ENCODE measurements around the gene IL23R.

DNA sequence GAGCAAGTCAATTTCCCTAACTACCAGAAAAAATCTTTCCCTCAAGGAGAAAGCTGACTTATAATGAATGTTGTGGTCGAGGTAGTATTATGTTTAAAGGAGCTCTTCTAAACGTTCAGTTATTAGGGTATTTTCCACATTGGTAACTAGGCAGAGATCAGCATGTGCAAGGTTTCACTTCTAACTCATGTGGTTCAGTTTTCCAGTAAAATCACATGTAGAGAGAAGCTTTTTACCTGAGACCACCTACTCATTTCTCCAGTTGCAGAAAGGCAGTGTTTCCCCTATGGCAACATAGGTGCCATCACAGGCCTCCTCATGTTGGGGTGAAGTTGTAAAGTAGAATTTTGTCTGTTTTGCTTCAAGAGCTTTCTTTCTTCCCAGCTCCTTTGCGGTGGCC lies 23.7 kb downstream of the IL23R start:
- TF ChIP-seq POLR2A (IDR thresholded peaks at IDR 0.05) (no peak), CTCF (IDR thresholded peaks at IDR 0.05 in 4 of 5, conservative IDR thresholded peaks at IDR 0.05 in 1 of 5) (no peak)

Data from gastrocnemius medialis (tissue), 4 donors.